ENCODE results near the gene FN3K.
A peak's percentile ranks its signal among the peaks of the same experiment; 100 is the strongest.

FN3K gene

GRCh38 chr17:82789051-82789592 lies 53.7 kb downstream of the FN3K start:
- no peak for TF ChIP-seq CTCF (IDR thresholded peaks at IDR 0.05; ENCODE audit: low read depth, low read length, missing control alignments)
- H3K4me3 ChIP-seq (ENCODE audit: low read depth, low read length) = no peak overlapping the region
- in situ Hi-C loops (cut with HindIII; ENCODE audit: low sequenced_read_pairs) = no loop called here
- DNase-seq (ENCODE audit: low read depth) = no peak

GRCh38 chr17:82789806-82790205 lies 54.4 kb downstream of the FN3K start:
- in situ Hi-C loops (cut with HindIII; ENCODE audit: low sequenced_read_pairs) = no loop called here
- no peak overlapping the region for H3K4me3 ChIP-seq (ENCODE audit: low read depth, low read length)
- DNase-seq (ENCODE audit: low read depth) = no peak
- no peak for TF ChIP-seq CTCF (IDR thresholded peaks at IDR 0.05; ENCODE audit: low read depth, low read length, missing control alignments)

- TF ChIP-seq CTCF (IDR thresholded peaks at IDR 0.05; ENCODE audit: low read depth, low read length, missing control alignments) = no peak
- DNase-seq (ENCODE audit: low read depth) = no peak
- in situ Hi-C loops (cut with HindIII; ENCODE audit: low sequenced_read_pairs) = no loop called here
- no peak overlapping the region for H3K4me3 ChIP-seq (ENCODE audit: low read depth, low read length)
Measured at GRCh38 chr17:82790391-82790790, 55.0 kb downstream of the FN3K start.

- no peak overlapping the region for H3K4me3 ChIP-seq (ENCODE audit: low read depth, low read length)
- TF ChIP-seq CTCF (IDR thresholded peaks at IDR 0.05; ENCODE audit: low read depth, low read length, missing control alignments) = no peak
- DNase-seq (ENCODE audit: low read depth) = peak; percentile 87
- in situ Hi-C loops (cut with HindIII; ENCODE audit: low sequenced_read_pairs) = no loop called here
Measured at GRCh38 chr17:82791532-82791931, 56.1 kb downstream of the FN3K start.

GRCh38 chr17:82793974-82794630 lies 58.7 kb downstream of the FN3K start:
- TF ChIP-seq CTCF (IDR thresholded peaks at IDR 0.05; ENCODE audit: low read depth, low read length, missing control alignments) = no peak
- no peak for DNase-seq (ENCODE audit: low read depth)
- in situ Hi-C loops (cut with HindIII; ENCODE audit: low sequenced_read_pairs) = no loop called here
- H3K4me3 ChIP-seq (ENCODE audit: low read depth, low read length) = no peak overlapping the region

GRCh38 chr17:82794781-82795482 lies 59.5 kb downstream of the FN3K start:
- H3K4me3 ChIP-seq (ENCODE audit: low read depth, low read length) = no peak overlapping the region
- DNase-seq (ENCODE audit: low read depth) = no peak
- in situ Hi-C loops (cut with HindIII; ENCODE audit: low sequenced_read_pairs) = no loop called here
- TF ChIP-seq CTCF (IDR thresholded peaks at IDR 0.05; ENCODE audit: low read depth, low read length, missing control alignments) = no peak
